Mesendoderm (in vitro differentiated cells): ENCODE data around the gene CRELD1.

Experiments
- DNase-seq: peaks from one replicate; pipeline ENCODE4 v3.0.0; 2013
- H2AK5ac ChIP-seq: 2 replicates; pipeline ENCODE4 v1.6.1; 2013; ENCODE audit warnings: low read length, inconsistent platforms
- H2BK120ac ChIP-seq: 2 replicates; pipeline ENCODE4 v1.6.1; 2013; ENCODE audit warnings: low read depth, mild to moderate bottlenecking, low read length, moderate library complexity, mixed read lengths
- H2BK15ac ChIP-seq: replicated peaks from 2 replicates; pipeline ENCODE4 v1.6.1; 2013; ENCODE audit warnings: low read depth, mild to moderate bottlenecking, moderate library complexity
- H2BK5ac ChIP-seq: 2 replicates; pipeline ENCODE4 v1.6.1; 2013; ENCODE audit warnings: low read length, inconsistent platforms
- H3K18ac ChIP-seq: 2 replicates; pipeline ENCODE4 v1.6.1; 2013; ENCODE audit warnings: mild to moderate bottlenecking, low read length, mixed read lengths
- H3K23ac ChIP-seq: one replicate; pipeline ENCODE4 v1.6.1; 2013; ENCODE audit warnings: low read length
- H3K27ac ChIP-seq: 2 replicates; pipeline ENCODE4 v1.5.1; 2013; ENCODE audit warnings: low read depth, mild to moderate bottlenecking, inconsistent platforms, low read length, moderate library complexity
- H3K27me3 ChIP-seq: 2 replicates; pipeline ENCODE4 v1.6.1; 2013; ENCODE audit warnings: low read length, control low read depth, mild to moderate bottlenecking, inconsistent platforms; ENCODE audit not compliant: insufficient read depth, poor library complexity
- H3K36me3 ChIP-seq: 2 replicates; pipeline ENCODE4 v1.6.1; 2013; ENCODE audit warnings: low read length, inconsistent platforms; ENCODE audit not compliant: control insufficient read depth, insufficient read depth
- H3K4ac ChIP-seq: one replicate; pipeline ENCODE4 v1.6.1; 2013; ENCODE audit warnings: low read depth, mild to moderate bottlenecking, low read length, moderate library complexity
- H3K4me1 ChIP-seq: 2 replicates; pipeline ENCODE4 v1.6.1; 2013; ENCODE audit warnings: low read depth, low read length, inconsistent platforms; ENCODE audit not compliant: control insufficient read depth
- H3K4me2 ChIP-seq: 2 replicates; pipeline ENCODE4 v1.6.1; 2013; ENCODE audit warnings: low read length
- H3K4me3 ChIP-seq: 2 replicates; pipeline ENCODE4 v1.5.1; 2013; ENCODE audit warnings: mild to moderate bottlenecking, low read length
- H3K56ac ChIP-seq: one replicate; pipeline ENCODE4 v1.6.1; 2013; ENCODE audit warnings: low read length
- H3K79me1 ChIP-seq: 2 replicates; pipeline ENCODE4 v1.6.1; 2013; ENCODE audit warnings: low read length, inconsistent platforms
- H3K79me2 ChIP-seq: 2 replicates; pipeline ENCODE4 v1.6.1; 2013; ENCODE audit warnings: mild to moderate bottlenecking, low read length; ENCODE audit not compliant: control insufficient read depth, insufficient read depth
- H3K9ac ChIP-seq: 2 replicates; pipeline ENCODE4 v1.6.1; 2013; ENCODE audit warnings: low read length, inconsistent platforms
- H4K5ac ChIP-seq: one replicate; pipeline ENCODE4 v1.6.1; 2013; ENCODE audit warnings: low read length
- H4K8ac ChIP-seq: one replicate; pipeline ENCODE4 v1.6.1; 2013; ENCODE audit warnings: low read depth, mild to moderate bottlenecking, control low read depth, low read length, moderate library complexity
- WGBS: extraction: QIAGEN DNeasy Blood & Tissue Kit; methylation state at CpG from one replicate; pipeline ENCODE4 v1.1.7; 2013; ENCODE audit warnings: low lambda C conversion rate, missing lambda C conversion rate; ENCODE audit not compliant: insufficient coverage; ENCODE audit errors: extremely low coverage; 5-methylcytosine and 5-hydroxymethylcytosine counted together

CRELD1 gene

GRCh38 chr3:9955611-9956352, 22.1 kb downstream of the CRELD1 start:
- Histone ChIP-seq H2BK15ac (no peak overlapping the region), H2AK5ac (no peak overlapping the region), H3K4ac (no peak overlapping the region), H3K23ac (no peak overlapping the region), H3K79me1 (no peaks in the 10 kb centered on the region), H4K8ac (no peak overlapping the region), H2BK5ac (no peak overlapping the region), H3K4me3 (no peak overlapping the region), H4K5ac (no peak overlapping the region), H3K27me3 (no peaks in the 10 kb centered on the region), H3K9ac (no peak overlapping the region), H3K27ac (no peak overlapping the region), H2BK120ac (no peak overlapping the region), H3K36me3 (no peaks in the 10 kb centered on the region), H3K79me2 (no peaks in the 10 kb centered on the region), H3K18ac (no peak overlapping the region), H3K56ac (no peak overlapping the region), H3K4me2 (no peak overlapping the region), H3K4me1 (no peaks in the 10 kb centered on the region)
- DNase-seq = no peak
- WGBS = no CpG with 5 or more reads among the region's 5 CpGs

- H3K27me3 ChIP-seq = no peaks in the 10 kb centered on the region
- no peak overlapping the region for H3K18ac ChIP-seq
- no peaks in the 10 kb centered on the region for H3K36me3 ChIP-seq
- no CpG with 5 or more reads among the region's 5 CpGs for WGBS
- no peak overlapping the region for H3K27ac ChIP-seq
- no peak overlapping the region for H4K5ac ChIP-seq
- H2BK15ac ChIP-seq = no peak overlapping the region
- no peak overlapping the region for H3K4me2 ChIP-seq
- H3K79me2 ChIP-seq = no peaks in the 10 kb centered on the region
- H2BK120ac ChIP-seq = no peak overlapping the region
- no peak overlapping the region for H3K23ac ChIP-seq
- H3K9ac ChIP-seq = no peak overlapping the region
- H2BK5ac ChIP-seq = no peak overlapping the region
- no peak overlapping the region for H2AK5ac ChIP-seq
- no peak overlapping the region for H3K56ac ChIP-seq
- H3K4me1 ChIP-seq = no peaks in the 10 kb centered on the region
- DNase-seq = no peak
- H3K4me3 ChIP-seq = no peak overlapping the region
- no peaks in the 10 kb centered on the region for H3K79me1 ChIP-seq
- no peak overlapping the region for H4K8ac ChIP-seq
- no peak overlapping the region for H3K4ac ChIP-seq
These were observed 23.6 kb downstream of the CRELD1 start for GRCh38 chr3:9957214-9957613.

GRCh38 chr3:9965200-9965875, 31.7 kb downstream of the CRELD1 start:
- DNase-seq = no peak
- no peaks in the 10 kb centered on the region for H3K27me3 ChIP-seq
- H4K8ac ChIP-seq = no peak overlapping the region
- H3K79me1 ChIP-seq = no peaks in the 10 kb centered on the region
- no peak overlapping the region for H2BK5ac ChIP-seq
- no peak overlapping the region for H3K56ac ChIP-seq
- no peak overlapping the region for H3K18ac ChIP-seq
- no peak overlapping the region for H3K4me3 ChIP-seq
- H3K27ac ChIP-seq = no peak overlapping the region
- no CpG with 5 or more reads among the region's 6 CpGs for WGBS
- H2AK5ac ChIP-seq = no peak overlapping the region
- no peak overlapping the region for H2BK120ac ChIP-seq
- no peak overlapping the region for H3K4ac ChIP-seq
- no peak overlapping the region for H3K4me2 ChIP-seq
- H3K79me2 ChIP-seq = no peaks in the 10 kb centered on the region
- no peak overlapping the region for H3K23ac ChIP-seq
- no peak overlapping the region for H2BK15ac ChIP-seq
- no peaks in the 10 kb centered on the region for H3K4me1 ChIP-seq
- no peak overlapping the region for H4K5ac ChIP-seq
- peaks cover 7% of the 10 kb centered on the region for H3K36me3 ChIP-seq
- H3K9ac ChIP-seq = no peak overlapping the region

GRCh38 chr3:9966841-9967240, 33.2 kb downstream of the CRELD1 start:
- Histone ChIP-seq H3K23ac (no peak overlapping the region), H3K4me1 (no peaks in the 10 kb centered on the region)
- no peak for DNase-seq

GRCh38 chr3:9969632-9970019, 36.0 kb downstream of the CRELD1 start:
- Histone ChIP-seq H3K18ac (no peak overlapping the region), H2BK15ac (no peak overlapping the region), H3K27ac (no peak overlapping the region), H3K4me3 (no peak overlapping the region), H3K56ac (no peak overlapping the region), H2AK5ac (no peak overlapping the region), H4K5ac (no peak overlapping the region), H3K79me1 (no peaks in the 10 kb centered on the region), H3K27me3 (no peaks in the 10 kb centered on the region), H3K9ac (no peak overlapping the region), H4K8ac (no peak overlapping the region), H3K4me2 (no peak overlapping the region), H3K4me1 (no peaks in the 10 kb centered on the region), H2BK5ac (no peak overlapping the region), H2BK120ac (no peak overlapping the region), H3K4ac (no peak overlapping the region), H3K36me3 (peaks cover 6% of the 10 kb centered on the region), H3K23ac (no peak overlapping the region), H3K79me2 (no peaks in the 10 kb centered on the region)
- WGBS = no CpG with 5 or more reads among the region's 4 CpGs
- no peak for DNase-seq

More at GRCh38 chr3:9966841-9967240, 33.2 kb downstream of the CRELD1 start:
- no peak overlapping the region for H2BK5ac ChIP-seq
- no peak overlapping the region for H4K5ac ChIP-seq
- H2AK5ac ChIP-seq = no peak overlapping the region
- no peaks in the 10 kb centered on the region for H3K79me2 ChIP-seq
- no peak overlapping the region for H2BK15ac ChIP-seq
- no peak overlapping the region for H3K4ac ChIP-seq
- H3K4me2 ChIP-seq = no peak overlapping the region
- H3K56ac ChIP-seq = no peak overlapping the region
- no peak overlapping the region for H3K27ac ChIP-seq
- H3K18ac ChIP-seq = no peak overlapping the region
- H3K4me3 ChIP-seq = no peak overlapping the region
- no peaks in the 10 kb centered on the region for H3K79me1 ChIP-seq
- H3K36me3 ChIP-seq = peaks cover 9% of the 10 kb centered on the region
- H4K8ac ChIP-seq = no peak overlapping the region
- no peak overlapping the region for H3K9ac ChIP-seq
- WGBS = no CpG with 5 or more reads among the region's 2 CpGs
- H3K27me3 ChIP-seq = no peaks in the 10 kb centered on the region
- no peak overlapping the region for H2BK120ac ChIP-seq
